Measurements from ENCODE around the gene DEPDC4. TPM values are rescaled to one million over a fixed set of nuclear protein-coding genes. Genes with fewer than 3 reads are reported as not detected.

Gene DEPDC4
- total RNA-seq, 1 experiment from 2014 or later = 1.4 TPM

- intact Hi-C loops (cut with micrococcal nuclease) = no loop called here
- Mint-ChIP-seq H3K36me3 (ENCODE audit: insufficient read depth, unreplicated experiment) (peaks cover 57% of the 10 kb centered on the region), H3K4me3 (ENCODE audit: unreplicated experiment) (no peak overlapping the region), H3K9me3 (ENCODE audit: unreplicated experiment) (no peaks in the 10 kb centered on the region), H3K27me3 (ENCODE audit: insufficient read depth, unreplicated experiment) (no peaks in the 10 kb centered on the region), H3K27ac (ENCODE audit: low read depth, unreplicated experiment) (peak overlapping the region; percentile 51), H3K4me1 (ENCODE audit: insufficient read depth, unreplicated experiment) (peaks cover 9% of the 10 kb centered on the region)
- no peak for TF ChIP-seq CTCF (IDR thresholded peaks at IDR 0.05; ENCODE audit: unreplicated experiment)
- ChIA-PET CTCF (interaction anchor here (0.6 to 1.6 kb wide), 8 partner anchors 10 to 1030 kb away, joined by 3 to 9 read pairs (median 4); partner anchors contain the start of gene ACTR6), POLR2A (interaction anchor here (1.5 to 1.8 kb wide), 2 partner anchors 10 to 13 kb away, joined by 6 to 11 read pairs; partner anchors contain the start of gene ACTR6)
- BruUV-seq (replicated peaks) = no TSS peak
- DNase-seq (ENCODE audit: unreplicated experiment) = no peak
Measured at GRCh38 chr12:100214518-100214917, 52.4 kb downstream of the DEPDC4 start.

GRCh38 chr12:100213016-100213891, 53.6 kb downstream of the DEPDC4 start:
- Mint-ChIP-seq H3K4me1 (ENCODE audit: insufficient read depth, unreplicated experiment) (peaks cover 9% of the 10 kb centered on the region), H3K27ac (ENCODE audit: low read depth, unreplicated experiment) (no peak overlapping the region), H3K9me3 (ENCODE audit: unreplicated experiment) (no peaks in the 10 kb centered on the region), H3K4me3 (ENCODE audit: unreplicated experiment) (no peak overlapping the region), H3K27me3 (ENCODE audit: insufficient read depth, unreplicated experiment) (no peaks in the 10 kb centered on the region), H3K36me3 (ENCODE audit: insufficient read depth, unreplicated experiment) (peaks cover 69% of the 10 kb centered on the region)
- intact Hi-C loops (cut with micrococcal nuclease) = no loop called here
- ChIA-PET POLR2A (interaction anchor here (1.1 to 1.8 kb wide), 3 partner anchors 11 to 15 kb away, joined by 3 to 11 read pairs (median 3); partner anchors contain the start of gene ACTR6), CTCF (interaction anchor here (0.7 to 1.6 kb wide), 6 partner anchors 11 to 392 kb away, joined by 3 to 9 read pairs (median 4); partner anchors contain the start of gene ACTR6)
- no peak for TF ChIP-seq CTCF (IDR thresholded peaks at IDR 0.05; ENCODE audit: unreplicated experiment)
- DNase-seq (ENCODE audit: unreplicated experiment) = no peak
- BruUV-seq (replicated peaks) = no TSS peak

GRCh38 chr12:100211698-100212097, 55.2 kb downstream of the DEPDC4 start:
- Mint-ChIP-seq H3K27ac (ENCODE audit: low read depth, unreplicated experiment) (no peak overlapping the region), H3K9me3 (ENCODE audit: unreplicated experiment) (no peaks in the 10 kb centered on the region), H3K4me1 (ENCODE audit: insufficient read depth, unreplicated experiment) (peaks cover 9% of the 10 kb centered on the region), H3K4me3 (ENCODE audit: unreplicated experiment) (no peak overlapping the region), H3K36me3 (ENCODE audit: insufficient read depth, unreplicated experiment) (peaks cover 74% of the 10 kb centered on the region), H3K27me3 (ENCODE audit: insufficient read depth, unreplicated experiment) (no peaks in the 10 kb centered on the region)
- POLR2A ChIA-PET = interaction anchor here (0.6 to 2.9 kb wide), 5 partner anchors 10 to 1617 kb away, joined by 3 to 18 read pairs (median 4); partner anchors contain the start of gene ACTR6
- no peak for DNase-seq (ENCODE audit: unreplicated experiment)
- intact Hi-C loops (cut with micrococcal nuclease) = no loop called here
- CTCF ChIA-PET = interaction anchor here (0.7 to 1.6 kb wide), 2 partner anchors 25 to 57 kb away, joined by 3 to 4 read pairs; no protein-coding TSS in a partner anchor
- BruUV-seq (replicated peaks) = no TSS peak
- no peak for TF ChIP-seq CTCF (IDR thresholded peaks at IDR 0.05; ENCODE audit: unreplicated experiment)

- ChIA-PET POLR2A (interaction anchor here (2.9 kb wide), 1 partner anchor 8 kb away, joined by 18 read pairs; the partner anchor contains the start of gene ACTR6), CTCF (interaction anchor here (0.7 to 1.6 kb wide), 5 partner anchors 21 to 463 kb away, joined by 3 to 10 read pairs (median 4); no protein-coding TSS in a partner anchor)
- intact Hi-C loops (cut with micrococcal nuclease) = no loop called here
- DNase-seq (ENCODE audit: unreplicated experiment) = no peak
- H3K9me3 Mint-ChIP-seq (ENCODE audit: unreplicated experiment) = no peaks in the 10 kb centered on the region
- H3K4me1 Mint-ChIP-seq (ENCODE audit: insufficient read depth, unreplicated experiment) = no peaks in the 10 kb centered on the region
- no peak overlapping the region for H3K4me3 Mint-ChIP-seq (ENCODE audit: unreplicated experiment)
- TF ChIP-seq CTCF (IDR thresholded peaks at IDR 0.05; ENCODE audit: unreplicated experiment) = no peak
- no TSS peak for BruUV-seq (replicated peaks)
- H3K36me3 Mint-ChIP-seq (ENCODE audit: insufficient read depth, unreplicated experiment) = peaks cover 72% of the 10 kb centered on the region
- no peak overlapping the region for H3K27ac Mint-ChIP-seq (ENCODE audit: low read depth, unreplicated experiment)
- H3K27me3 Mint-ChIP-seq (ENCODE audit: insufficient read depth, unreplicated experiment) = no peaks in the 10 kb centered on the region
Measured at GRCh38 chr12:100208834-100209233, 58.0 kb downstream of the DEPDC4 start.

Data from MCF 10A (cell line).